HG02623 (cell line): ENCODE data around the gene ZBTB46.

ENCODE experiments used
- ATAC-seq: cut with Tn5 transposase; IDR thresholded peaks from one replicate; pipeline ENCODE4 v1.9.1; 2021; ENCODE audit warnings: moderate library complexity; ENCODE audit not compliant: unreplicated experiment

Gene ZBTB46

DNA sequence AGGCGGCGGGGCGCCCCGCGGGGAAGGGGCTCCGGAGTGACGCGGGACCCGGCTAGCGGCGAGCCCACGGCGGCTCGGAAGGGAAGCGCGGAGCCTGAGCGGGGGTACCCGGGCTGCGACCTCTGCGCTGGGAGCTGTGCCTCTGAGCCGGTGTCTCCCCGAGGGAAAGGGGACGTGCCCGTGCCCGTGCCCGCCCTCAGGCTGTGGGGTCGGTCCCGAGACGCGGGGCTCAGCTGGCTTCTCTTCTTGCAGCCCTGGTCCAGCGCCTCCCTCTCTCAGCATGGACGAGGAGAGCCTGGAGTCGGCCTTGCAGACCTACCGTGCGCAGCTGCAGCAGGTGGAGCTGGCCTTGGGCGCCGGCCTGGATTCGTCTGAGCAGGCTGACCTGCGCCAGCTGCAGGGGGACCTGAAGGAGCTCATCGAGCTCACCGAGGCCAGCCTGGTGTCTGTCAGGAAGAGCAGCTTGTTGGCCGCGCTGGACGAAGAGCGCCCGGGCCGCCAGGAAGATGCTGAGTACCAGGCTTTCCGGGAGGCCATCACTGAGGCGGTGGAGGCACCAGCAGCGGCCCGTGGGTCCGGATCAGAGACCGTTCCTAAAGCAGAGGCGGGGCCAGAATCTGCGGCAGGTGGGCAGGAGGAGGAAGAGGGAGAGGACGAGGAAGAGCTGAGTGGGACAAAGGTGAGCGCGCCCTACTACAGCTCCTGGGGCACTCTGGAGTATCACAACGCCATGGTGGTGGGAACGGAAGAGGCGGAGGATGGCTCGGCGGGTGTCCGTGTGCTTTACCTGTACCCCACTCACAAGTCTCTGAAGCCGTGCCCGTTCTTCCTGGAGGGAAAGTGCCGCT, 122.5 kb downstream of the ZBTB46 start:
- ATAC-seq: peak; percentile 11

DNA sequence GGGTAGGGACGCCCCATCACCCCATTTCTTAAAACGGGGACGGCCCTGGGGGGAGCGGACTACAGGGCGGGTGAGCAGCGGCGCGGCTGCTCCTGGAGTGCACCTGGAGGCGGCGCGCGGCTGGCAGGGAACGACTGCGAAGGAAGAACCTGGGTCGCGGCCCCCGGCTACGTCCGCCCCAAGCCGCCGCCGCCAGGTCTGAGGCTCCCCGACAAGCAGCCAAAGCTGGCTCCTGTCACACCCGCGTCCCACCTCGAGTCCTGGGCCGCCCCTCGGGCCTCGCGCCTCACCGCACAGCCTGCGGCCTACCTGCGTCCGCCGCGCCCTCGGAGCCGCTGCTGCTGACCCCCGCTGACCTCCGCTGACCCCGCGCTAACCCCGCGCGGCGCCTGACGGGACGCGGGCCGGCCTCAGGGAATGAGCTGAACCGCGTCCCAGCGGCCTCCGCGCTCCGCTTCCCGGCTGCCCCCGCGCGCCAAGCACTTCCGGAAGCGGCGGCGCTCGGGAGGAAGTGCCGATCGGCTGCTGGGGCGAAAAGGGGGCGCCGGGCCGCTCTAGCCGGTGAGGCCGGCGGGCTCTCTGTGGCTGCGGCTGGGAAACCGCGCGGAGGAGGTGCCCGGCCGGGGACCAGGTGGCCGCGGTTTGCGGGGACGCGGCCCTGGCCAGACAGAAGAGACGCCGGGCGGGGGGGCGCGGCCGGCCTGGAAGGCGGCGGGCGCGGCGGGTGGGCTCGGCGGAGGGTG, 123.3 kb downstream of the ZBTB46 start, which contains the start of the genes ARFRP1 and ZGPAT:
TSS of gene ARFRP1 (minus strand) at position 419 of the 743 bp plus-strand sequence. CDS start 885 bp downstream, outside the sequence.
TSS of gene ZGPAT (plus strand) at position 482 of the 743 bp plus-strand sequence. CDS start 542 bp downstream, outside the sequence.
- ATAC-seq: peak; percentile 63

DNA sequence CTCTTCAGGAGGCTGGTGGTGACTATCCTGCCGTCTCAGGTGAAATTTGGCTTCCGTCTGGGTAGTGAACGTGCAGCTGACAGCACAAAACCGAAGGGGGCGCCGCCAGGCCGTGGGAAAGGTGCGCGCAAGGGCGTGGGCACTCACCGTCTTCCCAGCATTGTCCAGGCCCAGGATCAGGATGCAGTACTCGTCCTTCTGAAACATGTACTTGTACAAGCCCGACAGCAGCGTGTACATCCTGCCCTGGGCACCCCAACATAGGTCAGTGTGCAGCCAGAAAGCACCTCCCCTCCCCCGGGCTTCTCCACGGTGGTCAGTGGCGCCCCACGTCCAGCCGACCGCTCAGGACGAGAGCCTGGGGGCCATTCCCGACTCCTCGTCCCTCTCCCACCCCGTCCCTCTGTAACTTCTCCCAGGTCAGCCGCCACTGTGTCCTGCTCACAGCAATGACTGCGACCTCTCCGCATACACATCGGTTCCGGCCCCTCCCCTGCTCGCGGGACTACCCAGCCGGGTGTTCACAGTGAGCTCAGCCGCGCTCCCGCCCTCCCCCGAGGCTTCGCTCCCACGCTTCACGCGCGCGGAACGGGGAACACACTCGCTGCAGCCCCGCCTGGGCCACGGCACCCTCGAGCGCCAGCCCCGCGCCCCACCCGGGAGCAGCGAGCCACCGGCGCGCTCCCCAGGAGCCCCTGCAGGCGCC, 124.1 kb downstream of the ZBTB46 start:
- peak; percentile 26 for ATAC-seq

DNA sequence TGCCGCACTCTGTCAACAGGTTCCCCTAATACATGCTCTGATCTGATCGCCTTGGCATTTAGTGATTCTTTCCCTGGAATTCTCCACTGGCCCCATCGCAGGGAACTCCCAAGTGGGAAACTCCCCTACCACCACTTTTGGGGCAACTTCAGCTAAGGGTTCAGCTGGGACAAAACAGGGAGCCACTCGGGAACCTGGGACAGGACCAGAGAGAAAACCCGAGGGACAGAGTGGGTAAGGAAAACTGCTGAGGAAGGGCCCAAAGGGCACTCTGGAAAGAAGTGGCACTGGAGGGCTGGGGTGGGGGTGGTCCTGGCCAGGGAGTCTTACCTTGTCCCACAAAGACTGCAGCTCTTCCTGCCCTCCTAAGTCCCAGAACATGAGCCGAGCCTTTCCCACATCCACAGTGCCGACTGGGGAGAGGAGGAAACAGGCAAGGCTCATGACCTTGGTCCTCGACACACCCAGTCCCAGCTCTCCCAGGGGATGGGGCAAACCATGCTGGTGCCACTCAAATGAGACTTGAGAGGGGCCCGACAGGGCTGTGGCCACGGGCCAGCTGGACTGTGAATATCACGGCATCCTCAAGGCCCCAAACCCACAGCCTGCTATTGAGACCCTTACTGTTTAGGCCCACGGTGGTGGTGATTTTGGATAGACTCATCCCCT, 124.9 kb downstream of the ZBTB46 start:
- no peak for ATAC-seq

DNA sequence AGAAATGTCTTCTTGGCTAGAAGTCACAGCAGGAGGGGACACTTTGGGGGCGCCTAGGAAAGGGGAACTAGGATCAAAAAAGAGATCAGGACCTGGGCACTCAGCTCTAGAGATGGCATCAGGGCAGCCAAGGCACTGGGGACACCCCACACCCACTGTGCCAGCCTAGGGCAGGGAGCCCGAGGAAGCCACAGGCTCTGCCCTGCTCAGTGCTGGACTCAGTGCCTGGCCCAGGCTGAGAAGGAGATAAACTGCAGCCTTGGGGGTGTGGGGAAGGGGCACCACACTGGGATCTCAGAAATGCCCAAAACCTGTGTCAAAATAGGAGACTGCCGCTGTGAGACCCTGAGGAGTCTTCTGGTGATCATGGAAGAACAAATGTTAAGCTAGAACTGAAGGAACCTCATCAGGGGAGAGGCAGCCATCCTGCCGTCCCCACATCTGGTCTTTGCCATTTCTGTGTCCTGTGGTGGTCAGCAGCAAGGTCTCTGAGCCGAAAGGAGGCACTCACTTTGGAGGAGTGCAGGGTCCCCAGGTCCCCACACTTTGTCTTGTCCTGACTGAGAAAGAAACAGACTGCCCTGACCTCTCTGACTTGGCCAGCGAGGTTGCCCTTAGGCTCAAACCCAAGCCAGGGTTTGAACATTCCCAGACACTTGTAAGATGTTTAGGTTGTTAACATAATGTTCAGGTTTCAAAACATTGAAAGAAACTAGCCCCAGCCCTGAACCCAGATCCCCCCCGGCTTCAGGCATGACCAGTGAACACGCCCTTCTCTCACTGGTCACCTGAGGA, 125.6 kb downstream of the ZBTB46 start:
- ATAC-seq: no peak

DNA sequence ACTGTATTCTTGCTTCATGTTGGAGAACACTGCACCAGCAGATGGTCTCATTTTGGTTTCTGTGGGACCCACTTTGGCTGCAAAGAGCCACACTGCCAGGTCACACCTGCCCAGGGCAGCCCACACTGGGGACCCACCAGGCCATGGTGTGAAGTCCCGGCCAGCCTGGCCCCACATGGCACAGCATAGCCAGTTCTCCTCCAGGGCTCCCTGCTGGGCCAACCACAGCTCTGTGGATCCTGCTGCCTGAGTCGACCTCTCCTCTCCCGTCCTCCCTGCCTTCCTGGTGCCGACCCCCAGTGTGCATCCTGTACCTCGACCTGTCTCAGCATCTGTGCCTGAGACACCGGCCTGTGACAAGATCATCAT, 126.3 kb downstream of the ZBTB46 start:
- no peak for ATAC-seq

DNA sequence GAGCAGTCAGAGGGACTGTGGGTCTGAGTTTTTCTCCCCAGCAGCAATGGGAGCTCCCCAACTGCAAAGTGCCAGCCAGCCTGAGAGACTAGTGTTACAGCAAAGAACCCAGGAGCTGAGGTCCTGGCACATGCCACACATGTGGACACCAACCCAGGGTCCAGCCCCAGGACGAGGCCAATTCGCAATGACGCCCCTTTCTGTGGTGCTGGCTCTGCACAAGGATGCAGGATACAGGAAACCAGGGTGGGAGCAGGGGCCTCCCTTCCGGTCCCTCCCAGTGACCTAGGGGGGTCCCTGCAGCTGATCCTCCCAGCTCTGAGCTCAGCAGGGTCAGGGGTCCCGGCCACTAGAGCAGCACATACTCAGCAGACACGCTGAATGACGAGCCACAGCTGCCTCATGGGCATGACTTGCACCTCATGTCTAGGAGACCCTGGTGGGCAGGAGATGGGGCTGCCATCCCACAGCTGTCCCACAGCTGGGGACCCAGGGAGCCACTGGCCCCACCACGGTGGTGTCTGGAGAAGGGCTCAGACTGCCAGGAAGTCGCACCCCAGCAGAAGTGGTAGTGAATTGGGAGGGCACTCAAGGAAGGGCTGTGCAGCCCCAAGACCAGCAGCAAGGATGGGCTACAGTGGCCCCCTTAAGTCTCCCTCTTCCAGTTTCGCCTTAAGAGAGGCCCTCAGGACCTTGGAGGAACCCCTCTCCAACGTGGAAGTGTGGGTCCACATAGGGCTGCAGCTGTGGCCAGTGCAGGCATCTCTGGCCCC, 126.9 kb downstream of the ZBTB46 start:
- no peak for ATAC-seq

DNA sequence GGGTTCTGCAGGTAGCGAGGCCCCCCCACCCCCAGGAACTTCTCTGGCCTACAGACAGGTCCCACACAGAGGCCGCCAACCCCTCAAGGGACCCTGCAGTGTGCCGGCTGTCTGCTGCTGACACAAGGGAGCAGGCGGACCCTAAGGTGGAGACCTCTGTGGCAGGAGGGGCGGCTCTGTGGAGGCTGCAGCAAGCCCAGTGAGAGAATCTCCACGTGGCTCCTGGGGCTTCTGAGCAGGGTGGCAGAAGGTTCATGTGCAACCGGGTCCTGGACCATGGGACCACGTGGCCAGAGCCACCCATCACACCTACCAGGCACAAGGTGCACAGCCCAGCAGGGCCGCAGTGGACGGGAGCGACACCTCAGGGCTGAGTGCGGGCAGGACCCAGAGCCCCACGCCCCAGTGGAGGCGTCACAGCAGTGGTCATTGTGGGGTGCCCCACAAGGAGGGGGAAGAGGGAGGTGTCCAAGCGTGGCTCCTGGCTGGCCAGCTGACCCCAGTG, 127.5 kb downstream of the ZBTB46 start:
- ATAC-seq: no peak

DNA sequence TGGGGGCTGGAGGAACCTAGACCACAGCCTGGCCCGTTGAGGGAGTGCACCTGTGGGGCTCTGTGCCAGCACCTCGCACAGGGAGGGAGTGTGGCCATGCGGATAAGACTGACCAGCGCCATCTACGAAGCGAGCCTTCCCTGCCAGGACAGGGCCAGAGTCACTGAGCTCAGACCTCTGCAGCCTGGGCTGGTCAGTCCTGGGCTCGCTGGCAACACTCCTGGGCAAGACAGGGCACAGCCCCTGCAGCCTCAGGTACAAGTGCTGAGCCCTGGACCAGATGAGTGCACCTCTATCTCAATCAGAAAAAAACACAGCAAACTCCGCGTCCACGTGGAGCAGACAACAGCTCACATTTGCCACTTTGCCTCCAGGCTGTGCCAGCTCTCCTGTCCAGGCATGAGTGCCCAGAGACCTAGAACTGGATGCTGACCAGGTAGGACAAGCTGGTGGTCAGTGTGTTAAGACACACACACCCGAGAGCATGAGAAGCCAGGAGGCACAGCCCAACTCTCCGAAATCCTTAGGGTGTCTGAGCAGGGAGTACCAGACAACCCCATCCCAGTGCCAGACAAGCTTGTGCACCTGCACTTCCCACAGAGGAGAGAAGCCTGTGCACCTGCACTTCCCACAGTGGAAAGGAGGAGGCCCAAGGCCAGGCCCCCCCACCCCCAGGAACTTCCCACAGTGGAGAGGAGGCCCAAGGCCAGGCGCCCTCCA, 128.2 kb downstream of the ZBTB46 start:
- ATAC-seq: no peak

DNA sequence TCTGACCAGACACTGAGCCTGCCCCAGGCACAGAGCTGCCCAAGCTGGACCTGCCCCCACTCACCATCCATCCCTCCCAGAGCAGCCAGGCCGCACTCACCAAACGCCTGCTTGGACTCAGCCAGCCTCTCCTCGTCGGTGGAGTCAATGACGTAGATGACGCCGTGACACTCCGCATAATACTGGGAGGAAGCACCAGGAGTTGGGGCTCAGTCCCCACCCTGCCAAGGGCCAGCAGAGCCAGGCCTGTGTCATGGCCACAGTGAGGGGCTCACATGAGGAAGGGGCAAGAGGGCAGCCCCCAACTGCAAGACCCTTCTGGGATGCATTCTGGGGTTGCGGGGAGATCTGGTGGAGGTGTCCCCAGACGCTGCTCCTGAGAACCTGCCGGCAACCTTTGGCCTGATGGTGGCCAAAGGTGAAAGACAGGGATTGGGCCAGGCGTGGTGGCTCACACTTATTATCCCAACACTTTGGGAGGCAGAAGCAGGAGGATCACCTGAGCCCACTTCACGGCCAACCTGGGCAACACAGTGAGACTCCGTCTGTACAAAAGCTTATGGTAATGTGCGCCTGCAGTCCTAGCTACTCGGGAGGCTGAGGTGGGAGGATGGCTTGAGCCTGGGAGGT, 128.9 kb downstream of the ZBTB46 start:
- ATAC-seq: no peak

DNA sequence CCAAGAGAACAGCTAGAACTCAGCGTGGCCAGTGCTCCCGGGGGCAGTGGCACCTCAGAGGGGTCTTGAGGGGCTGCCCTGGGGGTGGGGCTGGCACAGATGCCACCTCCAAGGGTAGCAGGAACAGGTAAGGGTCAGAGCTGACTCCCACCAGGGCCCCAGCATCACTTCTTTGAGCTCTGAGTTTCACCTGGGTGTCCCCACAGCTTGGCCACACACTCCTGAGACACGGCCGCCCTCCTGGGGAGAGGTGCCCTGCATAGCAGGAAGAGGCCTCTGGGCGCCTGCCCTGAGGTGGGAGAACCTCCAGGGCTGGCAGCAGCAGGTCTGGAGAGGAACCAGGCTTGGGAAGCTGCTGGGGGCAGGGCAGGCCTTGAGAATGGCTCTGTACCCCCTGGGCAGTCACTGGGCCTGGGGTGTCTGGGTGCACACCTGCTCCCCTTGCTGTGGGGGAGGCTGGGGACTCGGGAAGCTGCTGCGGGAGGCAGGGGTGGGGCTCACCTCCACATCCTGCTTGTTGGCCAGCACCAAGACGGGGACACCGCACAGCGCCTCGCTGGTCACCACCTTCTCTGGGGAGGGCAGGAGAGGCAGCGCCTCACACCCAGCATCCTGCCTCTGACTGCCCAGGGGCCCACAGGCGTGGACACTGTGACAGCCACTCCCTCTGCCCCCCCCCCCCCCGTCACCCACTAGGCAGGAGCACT, 129.6 kb downstream of the ZBTB46 start:
- ATAC-seq: no peak

DNA sequence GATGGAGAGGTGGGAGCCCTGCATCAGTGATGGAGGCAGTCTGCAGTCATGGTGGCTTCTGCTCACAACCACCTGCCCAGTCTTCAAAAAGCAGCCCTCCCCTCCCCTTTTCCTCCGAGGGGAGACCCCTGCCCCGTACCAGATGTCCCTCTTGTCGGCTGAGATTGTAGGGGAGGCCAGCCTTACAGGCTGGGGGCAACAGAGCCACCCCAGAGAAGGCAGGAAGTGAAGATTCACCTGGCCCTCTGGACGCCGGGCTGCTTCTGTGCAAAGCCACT, 130.1 kb downstream of the ZBTB46 start:
- ATAC-seq: no peak

DNA sequence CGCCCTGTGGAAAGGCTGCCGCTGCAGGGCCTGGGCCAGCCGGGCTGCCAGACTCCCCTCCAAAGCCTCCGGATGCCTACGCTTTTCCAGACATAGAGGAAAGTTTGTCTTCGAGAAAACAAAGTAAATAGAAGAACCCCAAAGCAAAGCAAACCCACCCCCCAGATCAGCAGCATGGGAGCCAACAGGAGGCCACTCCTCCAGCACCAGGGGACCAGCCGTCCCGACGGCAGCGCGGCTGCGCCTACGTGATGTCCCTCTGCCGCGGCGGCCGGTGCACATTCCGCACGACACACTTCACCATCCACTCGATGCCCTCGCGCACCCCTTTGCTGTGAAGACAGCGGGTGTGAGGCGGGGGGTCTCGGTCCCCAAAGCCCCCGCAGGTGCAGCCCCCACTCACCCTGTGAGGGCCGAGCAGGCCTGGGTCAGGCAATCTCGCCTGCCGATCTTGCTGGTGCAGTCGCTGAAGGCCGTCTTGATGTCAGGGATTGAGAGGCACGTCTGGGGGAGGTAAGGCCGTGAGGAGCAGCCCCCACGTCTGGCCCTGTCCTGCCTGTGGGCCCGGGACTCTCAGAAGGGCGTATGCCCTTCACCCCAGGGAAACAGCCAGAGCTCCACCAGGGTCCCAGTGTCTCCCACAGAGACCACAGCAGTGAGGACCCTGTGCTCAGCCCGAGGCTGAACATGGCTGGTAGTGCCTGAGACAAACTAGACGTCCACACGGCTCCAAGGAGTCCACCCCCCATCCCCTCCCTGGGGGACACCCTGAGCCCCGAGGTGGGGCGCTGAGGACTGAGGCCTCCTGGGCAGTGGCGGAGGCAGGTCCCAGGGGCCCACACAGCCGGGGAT, 130.6 kb downstream of the ZBTB46 start:
- no peak for ATAC-seq

DNA sequence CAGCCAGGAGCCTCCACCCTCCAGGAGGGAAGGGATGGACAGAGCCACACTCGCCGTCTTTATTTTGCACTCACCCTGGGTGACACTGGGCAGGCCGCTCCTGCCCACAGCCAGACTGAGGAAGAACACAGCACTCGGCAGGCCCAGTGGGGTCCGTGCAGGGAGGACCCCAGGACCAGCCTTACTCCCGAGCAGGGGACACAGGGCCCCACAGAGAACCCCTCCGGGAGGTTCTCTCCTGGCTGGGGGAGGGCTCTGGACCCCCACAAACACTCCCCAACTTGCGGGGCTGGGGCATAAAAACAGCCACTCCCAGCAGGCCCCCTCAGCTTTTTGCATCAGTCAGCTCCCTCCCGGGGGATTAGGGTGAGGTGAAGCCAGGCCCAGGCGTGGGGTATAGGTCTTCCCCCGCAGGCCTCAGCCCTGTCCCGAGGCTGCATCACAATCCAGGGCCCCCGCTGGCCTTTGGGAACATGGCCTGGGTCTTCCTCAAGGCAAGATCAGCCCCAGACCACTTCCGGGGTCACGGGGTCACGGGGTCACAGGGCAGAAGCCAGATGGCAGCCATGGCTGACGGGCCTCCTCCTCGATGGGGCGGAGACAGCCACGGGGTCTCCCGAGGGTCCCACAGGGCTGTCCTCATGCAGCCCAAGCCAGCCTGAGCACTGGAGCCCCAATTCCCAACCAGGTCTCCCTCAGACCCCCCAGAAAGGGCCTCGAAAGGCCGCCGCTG, 131.4 kb downstream of the ZBTB46 start:
- ATAC-seq: no peak

DNA sequence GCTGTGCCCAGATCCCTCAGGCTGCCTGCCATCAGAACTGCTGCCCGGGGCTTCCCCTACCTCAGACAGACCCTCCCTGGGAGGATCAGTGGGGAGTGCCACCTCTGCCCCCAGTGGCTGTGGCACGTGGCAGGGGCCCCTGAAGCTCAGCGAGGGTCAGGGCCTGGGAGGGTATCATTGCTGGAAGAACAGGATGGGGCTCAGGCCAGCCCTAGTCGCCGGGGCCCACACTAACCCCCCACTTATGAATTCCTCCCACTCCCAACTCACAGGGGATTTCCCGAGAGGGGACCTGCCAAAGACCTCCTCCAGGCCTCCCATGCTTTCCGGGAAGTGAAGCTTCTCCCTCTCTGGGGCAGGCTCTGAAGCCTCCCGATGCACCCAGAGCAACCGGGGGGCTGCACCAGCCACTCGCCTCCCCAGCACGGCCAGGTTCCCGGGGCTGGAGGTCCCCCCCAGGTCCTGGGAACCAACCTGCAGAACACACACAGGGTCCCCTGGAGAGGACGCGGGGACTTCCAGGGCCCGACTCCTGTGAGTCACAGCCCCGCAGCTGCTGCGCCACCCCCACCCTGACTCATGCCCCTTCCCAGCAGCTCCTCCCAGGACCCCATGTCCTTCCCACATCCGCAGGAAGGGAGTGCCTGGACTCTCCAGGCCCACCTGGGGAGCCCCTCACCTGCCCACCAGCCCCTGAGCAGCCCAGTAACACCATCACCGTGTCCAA, 132.2 kb downstream of the ZBTB46 start:
- no peak for ATAC-seq
